ENCODE measurements around the gene ARHGAP44. TPM values are rescaled to one million over a fixed set of nuclear protein-coding genes. Genes with fewer than 3 reads are reported as not detected.

The ARHGAP44 gene
- total RNA-seq, 1 donor: not detected

Other genes starting within 250 kb of the ARHGAP44 start
- gene MYOCD, start 123.6 kb upstream of the ARHGAP44 start, total RNA-seq: not detected
- 36.5 TPM for gene ELAC2, start 228.5 kb downstream of the ARHGAP44 start, total RNA-seq

Measured in mononuclear cell (primary cell).